WTC11 (cell line): ENCODE measurements around the gene ADCY10. TPM values are rescaled to one million over a fixed set of nuclear protein-coding genes. Genes with fewer than 3 reads are reported as not detected.

Experiments used
- ATAC-seq: fragments of 200-7000 bp; cut with Tn5 transposase; 2 replicates; pipeline ENCODE4 v1.10.0; 2021; ENCODE audit warnings: mild to moderate bottlenecking, moderate library complexity
- CTCF ChIA-PET: fragments of 300-600 bp; sonication (Branson Sonifier 250); formaldehyde crosslinking; loops from one replicate; lab custom pipeline; 2021; ENCODE audit warnings: antibody characterized with exemption; lab: Charles Lee
- POLR2A ChIA-PET: fragments of 350-600 bp; sonication (Branson Sonifier 250); formaldehyde crosslinking; loops from one replicate; lab custom pipeline; 2021; ENCODE audit warnings: antibody characterized with exemption; lab: Charles Lee
- DNase-seq: peaks from one replicate; pipeline ENCODE4 v3.0.0; 2021; ENCODE audit warnings: low spot score
- H3K27ac Mint-ChIP-seq: 2 replicates; pipeline ENCODE4 v1.8.0; 2021; ENCODE audit warnings: mixed read lengths
- H3K27me3 Mint-ChIP-seq: 2 replicates; pipeline ENCODE4 v1.8.0; 2021; ENCODE audit warnings: low read depth, mild to moderate bottlenecking, moderate library complexity, mixed read lengths
- H3K36me3 Mint-ChIP-seq: 2 replicates; pipeline ENCODE4 v1.8.0; 2021; ENCODE audit warnings: mixed read lengths
- H3K4me1 Mint-ChIP-seq: 2 replicates; pipeline ENCODE4 v1.8.0; 2022; ENCODE audit warnings: mixed read lengths
- H3K4me3 Mint-ChIP-seq: 2 replicates; pipeline ENCODE4 v1.8.0; 2021; ENCODE audit warnings: mild to moderate bottlenecking, moderate library complexity, mixed read lengths
- H3K9me3 Mint-ChIP-seq: 2 replicates; pipeline ENCODE4 v1.8.0; 2021; ENCODE audit warnings: mixed read lengths
- AFF4 ChIP-seq: sonication (generic); formaldehyde crosslinking; IDR thresholded peaks from 2 replicates; pipeline ENCODE4 v1.8.1; 2023; ENCODE audit warnings: mild to moderate bottlenecking, missing genetic modification reagents, borderline replicate concordance
- ATF2 ChIP-seq: sonication (generic); formaldehyde crosslinking; IDR thresholded peaks from 2 replicates; pipeline ENCODE4 v1.8.1; 2022; ENCODE audit warnings: low read depth, missing genetic modification reagents, borderline replicate concordance
- CREB1 ChIP-seq: sonication (generic); formaldehyde crosslinking; IDR thresholded peaks from 2 replicates; pipeline ENCODE4 v1.8.0; 2023; ENCODE audit warnings: mild to moderate bottlenecking, missing genetic modification reagents
- CREM ChIP-seq: sonication (generic); formaldehyde crosslinking; IDR thresholded peaks from 2 replicates; pipeline ENCODE4 v1.8.1; 2022; ENCODE audit warnings: mild to moderate bottlenecking, missing genetic modification reagents, moderate library complexity
- E2F1 ChIP-seq: sonication (generic); formaldehyde crosslinking; IDR thresholded peaks from 2 replicates; pipeline ENCODE4 v1.8.0; 2022; ENCODE audit warnings: mild to moderate bottlenecking, missing genetic modification reagents
- E2F5 ChIP-seq: sonication (generic); formaldehyde crosslinking; IDR thresholded peaks from 2 replicates; pipeline ENCODE4 v1.8.1; 2022; ENCODE audit warnings: mild to moderate bottlenecking, moderate library complexity, missing genetic modification reagents
- GABPB1 ChIP-seq: sonication (generic); formaldehyde crosslinking; IDR thresholded peaks from 2 replicates; pipeline ENCODE4 v1.8.1; 2023; ENCODE audit warnings: mild to moderate bottlenecking, missing genetic modification reagents
- GTF2I ChIP-seq: fragments of 250-450 bp; sonication (Bioruptor Pico); conservative IDR thresholded peaks from 2 replicates; pipeline ENCODE4 v1.4.0; 2021; ENCODE audit warnings: mild to moderate bottlenecking
- IRF1 ChIP-seq: sonication (generic); formaldehyde crosslinking; IDR thresholded peaks from 2 replicates; pipeline ENCODE4 v1.8.0; 2023; ENCODE audit warnings: missing genetic modification reagents
- IRF2 ChIP-seq: sonication (generic); formaldehyde crosslinking; IDR thresholded peaks from 2 replicates; pipeline ENCODE4 v1.8.0; 2022; ENCODE audit warnings: low read depth, missing genetic modification reagents, borderline replicate concordance
- JAZF1 ChIP-seq: fragments of 250-450 bp; sonication (Bioruptor Pico); IDR thresholded peaks from 2 replicates; pipeline ENCODE4 v1.9.0; 2021; ENCODE audit warnings: moderate library complexity, mild to moderate bottlenecking, inconsistent platforms
- NFE2L1 ChIP-seq: sonication (generic); formaldehyde crosslinking; IDR thresholded peaks from 2 replicates; pipeline ENCODE4 v1.8.1; 2023; ENCODE audit warnings: missing genetic modification reagents
- NR2C2 ChIP-seq: sonication (generic); formaldehyde crosslinking; IDR thresholded peaks from 2 replicates; pipeline ENCODE4 v1.8.0; 2022; ENCODE audit warnings: mild to moderate bottlenecking, missing genetic modification reagents
- PRRX2 ChIP-seq: fragments of 250-450 bp; sonication (Bioruptor Pico); IDR thresholded peaks from 2 replicates; pipeline ENCODE4 v1.8.0; 2021; ENCODE audit warnings: mild to moderate bottlenecking
- RELA ChIP-seq: sonication (generic); formaldehyde crosslinking; IDR thresholded peaks from 2 replicates; pipeline ENCODE4 v1.8.1; 2022; ENCODE audit warnings: missing genetic modification reagents, mild to moderate bottlenecking, borderline replicate concordance
- SMAD3 ChIP-seq: sonication (generic); formaldehyde crosslinking; IDR thresholded peaks from 2 replicates; pipeline ENCODE4 v1.8.0; 2022; ENCODE audit warnings: missing genetic modification reagents, mild to moderate bottlenecking, borderline replicate concordance
- USF1 ChIP-seq: sonication (generic); formaldehyde crosslinking; IDR thresholded peaks from 2 replicates; pipeline ENCODE4 v1.8.0; 2022; ENCODE audit warnings: mild to moderate bottlenecking, missing genetic modification reagents
- ZMAT4 ChIP-seq: fragments of 250-450 bp; sonication (Bioruptor Pico); IDR thresholded peaks from 2 replicates; pipeline ENCODE4 v1.9.0; 2021; ENCODE audit warnings: mild to moderate bottlenecking
- ZNF232 ChIP-seq: sonication (generic); formaldehyde crosslinking; IDR thresholded peaks from 2 replicates; pipeline ENCODE4 v1.8.0; 2022; ENCODE audit warnings: mild to moderate bottlenecking, missing genetic modification reagents
- total RNA-seq: library from RNA; stranded (reverse); gene quantifications from 3 replicates; pipeline ENCODE4 v1.2.3, GENCODE V29; 2021

ADCY10 gene
- total RNA-seq, 1 experiment from 2014 or later = 0.07 TPM

GRCh38 chr1:167770127-167770526, 143.8 kb downstream of the ADCY10 start:
- H3K4me1 Mint-ChIP-seq = peaks cover 7% of the 10 kb centered on the region
- TF ChIP-seq E2F5 (CRISPR knock-in tag) (no peak), ZMAT4 (CRISPR knock-in tag) (no peak), CREB1 (CRISPR knock-in tag) (no peak), GTF2I (CRISPR knock-in tag) (no peak), ATF2 (no peak), AFF4 (no peak), ZNF232 (no peak), USF1 (CRISPR knock-in tag) (no peak), E2F1 (CRISPR knock-in tag) (no peak)
- H3K27me3 Mint-ChIP-seq = peaks cover 78% of the 10 kb centered on the region
- POLR2A ChIA-PET = no interaction called here
- peak; percentile 90 for ATAC-seq
- H3K9me3 Mint-ChIP-seq = 0 out of 2 replicates have a peak, but pooled peaks cover 2% of the 10 kb centered on the region
- CTCF ChIA-PET = interaction anchor here (0.9 to 1.0 kb wide), 2 partner anchors 26 to 312 kb away, joined by 3 to 4 read pairs; no protein-coding TSS in a partner anchor
- no peak overlapping the region for H3K4me3 Mint-ChIP-seq
- no peak for DNase-seq
- no peak overlapping the region for H3K27ac Mint-ChIP-seq
- peaks cover 79% of the 10 kb centered on the region for H3K36me3 Mint-ChIP-seq

- POLR2A ChIA-PET = no interaction called here
- ATAC-seq (no peak), DNase-seq (no peak)
- CTCF ChIA-PET = no interaction called here
- TF ChIP-seq IRF1 (CRISPR knock-in tag) (no peak), NR2C2 (no peak)
- Mint-ChIP-seq H3K27ac (no peak overlapping the region), H3K4me3 (no peak overlapping the region), H3K4me1 (peaks cover 7% of the 10 kb centered on the region), H3K9me3 (0 out of 2 replicates have a peak, but pooled peaks cover 2% of the 10 kb centered on the region), H3K27me3 (peaks cover 75% of the 10 kb centered on the region), H3K36me3 (peaks cover 68% of the 10 kb centered on the region)
These were observed 146.2 kb downstream of the ADCY10 start for GRCh38 chr1:167767761-167768160.

- ChIA-PET POLR2A (no interaction called here), CTCF (no interaction called here)
- Mint-ChIP-seq H3K9me3 (0 out of 2 replicates have a peak, but pooled peaks cover 2% of the 10 kb centered on the region), H3K36me3 (peaks cover 56% of the 10 kb centered on the region), H3K4me3 (no peak overlapping the region), H3K27ac (no peak overlapping the region), H3K4me1 (peaks cover 11% of the 10 kb centered on the region), H3K27me3 (peaks cover 63% of the 10 kb centered on the region)
- DNase-seq (no peak), ATAC-seq (no peak)
- TF ChIP-seq NFE2L1 (CRISPR knock-in tag) = no peak
- TF ChIP-seq ZNF232 = no peak
- TF ChIP-seq E2F5 (CRISPR knock-in tag) = no peak
- no peak for TF ChIP-seq PRRX2 (CRISPR knock-in tag)
- no peak for TF ChIP-seq GABPB1 (CRISPR knock-in tag)
- no peak for TF ChIP-seq SMAD3
- no peak for TF ChIP-seq JAZF1 (CRISPR knock-in tag)
- TF ChIP-seq IRF2 (CRISPR knock-in tag) = no peak
- TF ChIP-seq RELA (CRISPR knock-in tag) = no peak
- no peak for TF ChIP-seq CREM
These were observed 147.4 kb downstream of the ADCY10 start for GRCh38 chr1:167766538-167766937.
